ENCODE measurements around the gene BICD1. TPM values are rescaled to one million over a fixed set of nuclear protein-coding genes. Genes with fewer than 3 reads are reported as not detected.

The BICD1 gene
- total and polyA plus RNA-seq, 2 donors (not counting 1 experiment from before 2014, with no cell fraction given): 15.2 to 93.5 TPM

DNA sequence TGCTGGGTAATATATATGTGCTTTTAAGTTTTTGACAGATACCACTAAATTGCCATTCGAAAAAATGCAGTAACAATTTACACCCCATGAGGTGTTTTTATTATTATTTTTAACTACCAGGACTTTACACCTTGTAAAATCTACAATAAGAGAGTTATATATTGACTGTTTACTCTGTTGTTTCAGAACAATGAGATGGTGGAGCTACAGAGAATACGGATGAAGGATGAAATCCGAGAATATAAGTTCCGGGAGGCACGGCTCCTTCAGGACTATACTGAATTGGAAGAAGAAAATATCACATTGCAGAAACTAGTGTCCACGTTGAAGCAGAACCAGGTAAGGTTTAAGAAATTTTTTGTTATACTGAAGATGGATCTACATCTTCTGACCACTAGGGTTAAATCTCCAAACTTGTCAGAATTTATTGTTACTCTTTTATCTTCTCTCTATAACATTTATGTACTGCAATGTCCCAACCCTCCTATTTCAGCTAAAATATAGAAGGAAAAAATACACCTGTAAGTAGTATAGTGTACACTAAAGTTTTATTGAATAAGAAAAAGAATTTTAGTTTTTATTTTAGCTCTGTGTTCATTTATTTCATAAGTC lies 187.3 kb downstream of the BICD1 start:
- Mint-ChIP-seq H3K4me3 (no peak overlapping the region), H3K27ac (no peak overlapping the region), H3K9me3 (ENCODE audit: insufficient read depth) (no peaks in the 10 kb centered on the region), H3K4me1 (peaks cover 17% of the 10 kb centered on the region), H3K27me3 (no peaks in the 10 kb centered on the region)
- H3K4me1 ChIP-seq (ENCODE audit: control insufficient read depth in 2 of 2, insufficient read depth in 2 of 2, low read length in 2 of 2): peaks cover 1 to 2% of the 10 kb centered on the region in 2 donors
- intact Hi-C loops (cut with micrococcal nuclease): no loop called here
- no peaks in the 10 kb centered on the region for H3K36me3 ChIP-seq (replicated peaks in 1 of 2; ENCODE audit: control extremely low read depth in 1 of 2, control insufficient read depth in 1 of 2, extremely low read depth in 1 of 2, insufficient read depth in 2 of 2, low read length in 1 of 2)
- no peak overlapping the region for H3K27ac ChIP-seq (ENCODE audit: low read length in 2 of 2)
- ATAC-seq (ENCODE audit: low read depth) (no peak), DNase-seq (no peak)
- no peak overlapping the region for H3K9ac ChIP-seq (ENCODE audit: low read length)
- no peak overlapping the region for H3K4me3 ChIP-seq (ENCODE audit: control extremely low read depth in 1 of 5, extremely low read depth in 1 of 5, insufficient read depth in 1 of 5, low read depth in 2 of 5, low read length in 4 of 5)
- WGBS (ENCODE audit: insufficient coverage): 96% methylated on average over 4 of the region's 6 CpGs
- ChIA-PET CTCF (interaction anchor here (0.8 to 1.3 kb wide), 2 partner anchors 9 to 224 kb away, joined by 3 read pairs; no protein-coding TSS in a partner anchor), POLR2A (interaction anchor here (0.6 kb wide), 1 partner anchor 162 kb away, joined by 4 read pairs; no protein-coding TSS in a partner anchor)
- no peaks in the 10 kb centered on the region for H4K20me1 ChIP-seq (ENCODE audit: control insufficient read depth, insufficient read depth, low read length, poor library complexity, severe bottlenecking)
- TF ChIP-seq, protein P1, sequence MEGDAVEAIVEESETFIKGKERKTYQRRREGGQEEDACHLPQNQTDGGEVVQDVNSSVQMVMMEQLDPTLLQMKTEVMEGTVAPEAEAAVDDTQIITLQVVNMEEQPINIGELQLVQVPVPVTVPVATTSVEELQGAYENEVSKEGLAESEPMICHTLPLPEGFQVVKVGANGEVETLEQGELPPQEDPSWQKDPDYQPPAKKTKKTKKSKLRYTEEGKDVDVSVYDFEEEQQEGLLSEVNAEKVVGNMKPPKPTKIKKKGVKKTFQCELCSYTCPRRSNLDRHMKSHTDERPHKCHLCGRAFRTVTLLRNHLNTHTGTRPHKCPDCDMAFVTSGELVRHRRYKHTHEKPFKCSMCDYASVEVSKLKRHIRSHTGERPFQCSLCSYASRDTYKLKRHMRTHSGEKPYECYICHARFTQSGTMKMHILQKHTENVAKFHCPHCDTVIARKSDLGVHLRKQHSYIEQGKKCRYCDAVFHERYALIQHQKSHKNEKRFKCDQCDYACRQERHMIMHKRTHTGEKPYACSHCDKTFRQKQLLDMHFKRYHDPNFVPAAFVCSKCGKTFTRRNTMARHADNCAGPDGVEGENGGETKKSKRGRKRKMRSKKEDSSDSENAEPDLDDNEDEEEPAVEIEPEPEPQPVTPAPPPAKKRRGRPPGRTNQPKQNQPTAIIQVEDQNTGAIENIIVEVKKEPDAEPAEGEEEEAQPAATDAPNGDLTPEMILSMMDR (IDR thresholded peaks at IDR 0.05): no peak
- no peak for TF ChIP-seq EZH2 (IDR thresholded peaks at IDR 0.05; ENCODE audit: borderline replicate concordance, insufficient read depth, low read depth, low read length, poor library complexity, severe bottlenecking)
- no peak overlapping the region for H2AFZ ChIP-seq (ENCODE audit: insufficient read depth, low read depth, low read length, poor library complexity, severe bottlenecking)
- peaks cover 5% of the 10 kb centered on the region for H3K79me2 ChIP-seq (ENCODE audit: control insufficient read depth, insufficient read depth, low read length)
- peaks cover 0 to 5% (median 0%) of the 10 kb centered on the region in 3 donors for H3K9me3 ChIP-seq (ENCODE audit: control extremely low read depth in 1 of 3, control insufficient read depth in 2 of 3, insufficient read depth in 1 of 3, low read length in 2 of 3)
- no peaks in the 10 kb centered on the region for H3K27me3 ChIP-seq (replicated peaks in 1 of 4; ENCODE audit: control extremely low read depth in 1 of 4, control insufficient read depth in 3 of 4, insufficient read depth in 4 of 4, low read length in 3 of 4)
- H3K4me2 ChIP-seq (replicated peaks; ENCODE audit: low read depth, low read length, poor library complexity, severe bottlenecking): no peak overlapping the region

DNA sequence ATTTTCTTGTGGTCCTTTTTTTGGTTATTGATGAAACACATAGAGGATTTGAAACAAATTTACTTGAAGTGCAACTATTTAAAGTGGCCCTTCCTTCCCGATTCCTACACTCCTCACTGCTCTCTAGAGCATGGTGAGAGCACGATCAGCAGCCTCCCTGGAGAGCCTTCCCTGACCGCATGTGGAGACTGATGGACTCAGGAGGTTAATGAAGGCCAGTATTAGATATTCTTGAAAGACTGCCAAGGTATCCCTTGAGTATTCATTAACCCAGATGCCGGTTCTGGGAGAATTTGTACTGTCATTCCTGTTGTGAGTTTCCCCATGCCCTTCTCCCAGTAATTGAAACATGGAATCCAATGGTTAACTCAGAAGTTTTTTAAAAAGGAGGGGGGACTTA lies 189.9 kb downstream of the BICD1 start:
- H3K27me3 Mint-ChIP-seq: no peaks in the 10 kb centered on the region
- WGBS (ENCODE audit: insufficient coverage): 80% methylated on average over 2 of the region's 4 CpGs
- H3K4me3 Mint-ChIP-seq: no peak overlapping the region
- peaks cover 11% of the 10 kb centered on the region for H3K79me2 ChIP-seq (ENCODE audit: control insufficient read depth, insufficient read depth, low read length)
- H3K4me1 Mint-ChIP-seq: peaks cover 32% of the 10 kb centered on the region
- no peaks in the 10 kb centered on the region for H3K36me3 ChIP-seq (replicated peaks in 1 of 2; ENCODE audit: control extremely low read depth in 1 of 2, control insufficient read depth in 1 of 2, extremely low read depth in 1 of 2, insufficient read depth in 2 of 2, low read length in 1 of 2)
- DNase-seq (no peak), ATAC-seq (ENCODE audit: low read depth) (no peak)
- TF ChIP-seq, protein P1 (IDR thresholded peaks at IDR 0.05): no peak
- TF ChIP-seq EZH2 (IDR thresholded peaks at IDR 0.05; ENCODE audit: borderline replicate concordance, insufficient read depth, low read depth, low read length, poor library complexity, severe bottlenecking): no peak
- H3K4me3 ChIP-seq (ENCODE audit: control extremely low read depth in 1 of 5, extremely low read depth in 1 of 5, insufficient read depth in 1 of 5, low read depth in 2 of 5, low read length in 4 of 5): no peak overlapping the region
- no peaks in the 10 kb centered on the region for H4K20me1 ChIP-seq (ENCODE audit: control insufficient read depth, insufficient read depth, low read length, poor library complexity, severe bottlenecking)
- POLR2A ChIA-PET: interaction anchor here (0.6 kb wide), 1 partner anchor 632 kb away, joined by 9 read pairs; no protein-coding TSS in a partner anchor
- no peaks in the 10 kb centered on the region for H3K27me3 ChIP-seq (replicated peaks in 1 of 4; ENCODE audit: control extremely low read depth in 1 of 4, control insufficient read depth in 3 of 4, insufficient read depth in 4 of 4, low read length in 3 of 4)
- H3K9me3 ChIP-seq (ENCODE audit: control extremely low read depth in 1 of 3, control insufficient read depth in 2 of 3, insufficient read depth in 1 of 3, low read length in 2 of 3): no peaks in the 10 kb centered on the region
- H3K9ac ChIP-seq (ENCODE audit: low read length): no peak overlapping the region
- no peak overlapping the region for H3K4me2 ChIP-seq (replicated peaks; ENCODE audit: low read depth, low read length, poor library complexity, severe bottlenecking)
- peaks cover 16 to 18% of the 10 kb centered on the region in 2 donors for H3K4me1 ChIP-seq (ENCODE audit: control insufficient read depth in 2 of 2, insufficient read depth in 2 of 2, low read length in 2 of 2)
- no peaks in the 10 kb centered on the region for H3K9me3 Mint-ChIP-seq (ENCODE audit: insufficient read depth)
- H3K27ac ChIP-seq (ENCODE audit: low read length in 2 of 2): no peak overlapping the region
- no peak overlapping the region for H2AFZ ChIP-seq (ENCODE audit: insufficient read depth, low read depth, low read length, poor library complexity, severe bottlenecking)
- no peak overlapping the region for H3K27ac Mint-ChIP-seq
- intact Hi-C loops (cut with micrococcal nuclease): no loop called here
- CTCF ChIA-PET: no interaction called here
